NB4 (cell line): ENCODE data around the gene STH.

Experiments
- MAX ChIP-seq: IDR thresholded peaks from 2 replicates; pipeline ENCODE4 v1.6.1; 2011; ENCODE audit warnings: low read depth, low read length
- MYC ChIP-seq: IDR thresholded peaks from 2 replicates; pipeline ENCODE4 v1.6.1; 2011; ENCODE audit warnings: low read depth, low read length
- POLR2A ChIP-seq: IDR thresholded peaks from 2 replicates; pipeline ENCODE4 v1.6.1; 2011; ENCODE audit warnings: mild to moderate bottlenecking; ENCODE audit not compliant: insufficient read length; ENCODE audit errors: extremely low read depth
- TF ChIP-seq, protein P1 (sequence below): IDR thresholded peaks from one replicate; pipeline ENCODE4 v1.5.1; 2012; ENCODE audit warnings: low read depth, low read length

- TF ChIP-seq, protein P1, sequence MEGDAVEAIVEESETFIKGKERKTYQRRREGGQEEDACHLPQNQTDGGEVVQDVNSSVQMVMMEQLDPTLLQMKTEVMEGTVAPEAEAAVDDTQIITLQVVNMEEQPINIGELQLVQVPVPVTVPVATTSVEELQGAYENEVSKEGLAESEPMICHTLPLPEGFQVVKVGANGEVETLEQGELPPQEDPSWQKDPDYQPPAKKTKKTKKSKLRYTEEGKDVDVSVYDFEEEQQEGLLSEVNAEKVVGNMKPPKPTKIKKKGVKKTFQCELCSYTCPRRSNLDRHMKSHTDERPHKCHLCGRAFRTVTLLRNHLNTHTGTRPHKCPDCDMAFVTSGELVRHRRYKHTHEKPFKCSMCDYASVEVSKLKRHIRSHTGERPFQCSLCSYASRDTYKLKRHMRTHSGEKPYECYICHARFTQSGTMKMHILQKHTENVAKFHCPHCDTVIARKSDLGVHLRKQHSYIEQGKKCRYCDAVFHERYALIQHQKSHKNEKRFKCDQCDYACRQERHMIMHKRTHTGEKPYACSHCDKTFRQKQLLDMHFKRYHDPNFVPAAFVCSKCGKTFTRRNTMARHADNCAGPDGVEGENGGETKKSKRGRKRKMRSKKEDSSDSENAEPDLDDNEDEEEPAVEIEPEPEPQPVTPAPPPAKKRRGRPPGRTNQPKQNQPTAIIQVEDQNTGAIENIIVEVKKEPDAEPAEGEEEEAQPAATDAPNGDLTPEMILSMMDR, result no peak
- TF ChIP-seq POLR2A (no peak), MYC (no peak), MAX (no peak)
Observed at GRCh38 chr17:45997624-45998023, 1.4 kb upstream of the STH start.
